HCT116 (cell line): Measurements from ENCODE around the gene CCL1.

Source experiments
- CEBPB ChIP-seq: IDR thresholded peaks from 2 replicates; pipeline ENCODE4 v1.6.1; 2012; ENCODE audit warnings: low read depth
- EZH2 ChIP-seq: fragments of 200-600 bp; sonication (generic); IDR thresholded peaks from 2 replicates; pipeline ENCODE4 v1.6.1; 2017; ENCODE audit warnings: antibody characterized with exemption, mixed run types
- EZH2phosphoT487 ChIP-seq: fragments of 200-600 bp; IDR thresholded peaks from 2 replicates; pipeline ENCODE4 v1.6.1; 2018; ENCODE audit warnings: antibody characterized with exemption, borderline replicate concordance
- MAX ChIP-seq: IDR thresholded peaks from 2 replicates; pipeline ENCODE4 v1.6.1; 2012
- POLR2A ChIP-seq: IDR thresholded peaks from 2 replicates; pipeline ENCODE4 v1.7.0; 2011; ENCODE audit warnings: borderline replicate concordance; ENCODE audit not compliant: insufficient read depth, insufficient read length; ENCODE audit errors: extremely low read depth
- POLR2AphosphoS5 ChIP-seq: IDR thresholded peaks from 2 replicates; pipeline ENCODE4 v1.6.1; 2011; ENCODE audit warnings: mild to moderate bottlenecking, low read depth, low read length, moderate library complexity
- RAD21 ChIP-seq: IDR thresholded peaks from 2 replicates; pipeline ENCODE4 v1.6.1; 2012; ENCODE audit warnings: low read depth, mild to moderate bottlenecking
- SIN3A ChIP-seq: IDR thresholded peaks from 2 replicates; pipeline ENCODE4 v1.6.1; 2012; ENCODE audit warnings: low read depth
- TCF7L2 ChIP-seq: IDR thresholded peaks from 2 replicates; pipeline ENCODE4 v1.7.0; 2011; ENCODE audit warnings: borderline replicate concordance, inconsistent platforms; ENCODE audit not compliant: insufficient read depth, insufficient read length; ENCODE audit errors: extremely low read depth
- YY1 ChIP-seq: IDR thresholded peaks from 2 replicates; pipeline ENCODE4 v1.6.1; 2011; ENCODE audit warnings: low read length, low read depth, moderate library complexity, mild to moderate bottlenecking; ENCODE audit not compliant: insufficient replicate concordance; ENCODE audit errors: extremely low read depth
- ZFX ChIP-seq: fragments of 450-650 bp; IDR thresholded peaks from 2 replicates; pipeline ENCODE4 v1.6.1; 2017
- TF ChIP-seq, protein P1 (sequence below), 3 experiments: fragments of 200-600 bp in 1 of 3; sonication (generic) in 1 of 3; IDR thresholded peaks in 2 of 3; conservative IDR thresholded peaks in 1 of 3; 2 replicates each; pipeline ENCODE4 v1.5.1; 2012 to 2017; ENCODE audit warnings: low read depth in 2 of 3, low read length in 2 of 3, antibody characterized with exemption in 1 of 3, borderline replicate concordance in 1 of 3, control low read depth in 1 of 3, mild to moderate bottlenecking in 1 of 3, mixed read lengths in 1 of 3, mixed run types in 1 of 3, moderate library complexity in 1 of 3; ENCODE audit not compliant: insufficient read depth in 1 of 3
- TF ChIP-seq, protein P2 (sequence below): IDR thresholded peaks from 2 replicates; pipeline ENCODE4 v1.6.1; 2011; ENCODE audit warnings: mild to moderate bottlenecking, low read length, moderate library complexity; ENCODE audit not compliant: insufficient replicate concordance; ENCODE audit errors: extremely low read depth

DNA sequence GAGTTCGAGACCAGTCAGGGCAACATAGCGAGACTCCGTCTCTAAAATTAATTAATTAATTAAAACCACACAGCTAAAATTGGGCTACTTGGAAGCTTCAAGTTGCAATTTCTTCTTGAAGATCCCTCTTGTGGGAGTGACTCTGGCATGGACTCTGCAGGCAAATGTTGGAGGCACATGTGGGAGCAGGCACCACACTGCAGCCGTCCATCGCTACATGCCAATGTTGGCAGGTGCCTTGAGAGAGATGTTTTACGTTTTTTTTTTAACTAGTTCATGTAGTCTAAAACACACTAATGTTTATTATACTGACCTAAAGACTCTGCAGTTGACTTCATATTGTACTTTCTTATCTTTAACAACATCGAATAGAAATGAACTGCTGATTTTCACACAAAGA, 51.7 kb downstream of the CCL1 start:
- TF ChIP-seq RAD21 (no peak), POLR2A (no peak), CEBPB (no peak), POLR2AphosphoS5 (no peak), EZH2 (no peak), YY1 (no peak), EZH2phosphoT487 (no peak), ZFX (no peak), TCF7L2 (no peak), MAX (no peak), SIN3A (no peak)
- TF ChIP-seq, protein P1, sequence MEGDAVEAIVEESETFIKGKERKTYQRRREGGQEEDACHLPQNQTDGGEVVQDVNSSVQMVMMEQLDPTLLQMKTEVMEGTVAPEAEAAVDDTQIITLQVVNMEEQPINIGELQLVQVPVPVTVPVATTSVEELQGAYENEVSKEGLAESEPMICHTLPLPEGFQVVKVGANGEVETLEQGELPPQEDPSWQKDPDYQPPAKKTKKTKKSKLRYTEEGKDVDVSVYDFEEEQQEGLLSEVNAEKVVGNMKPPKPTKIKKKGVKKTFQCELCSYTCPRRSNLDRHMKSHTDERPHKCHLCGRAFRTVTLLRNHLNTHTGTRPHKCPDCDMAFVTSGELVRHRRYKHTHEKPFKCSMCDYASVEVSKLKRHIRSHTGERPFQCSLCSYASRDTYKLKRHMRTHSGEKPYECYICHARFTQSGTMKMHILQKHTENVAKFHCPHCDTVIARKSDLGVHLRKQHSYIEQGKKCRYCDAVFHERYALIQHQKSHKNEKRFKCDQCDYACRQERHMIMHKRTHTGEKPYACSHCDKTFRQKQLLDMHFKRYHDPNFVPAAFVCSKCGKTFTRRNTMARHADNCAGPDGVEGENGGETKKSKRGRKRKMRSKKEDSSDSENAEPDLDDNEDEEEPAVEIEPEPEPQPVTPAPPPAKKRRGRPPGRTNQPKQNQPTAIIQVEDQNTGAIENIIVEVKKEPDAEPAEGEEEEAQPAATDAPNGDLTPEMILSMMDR (IDR thresholded peaks at IDR 0.05 in 2 of 3, conservative IDR thresholded peaks at IDR 0.05 in 1 of 3; ENCODE audit: borderline replicate concordance in 1 of 3, insufficient read depth in 1 of 3, low read depth in 2 of 3, low read length in 2 of 3) = no peak
- TF ChIP-seq, protein P2, sequence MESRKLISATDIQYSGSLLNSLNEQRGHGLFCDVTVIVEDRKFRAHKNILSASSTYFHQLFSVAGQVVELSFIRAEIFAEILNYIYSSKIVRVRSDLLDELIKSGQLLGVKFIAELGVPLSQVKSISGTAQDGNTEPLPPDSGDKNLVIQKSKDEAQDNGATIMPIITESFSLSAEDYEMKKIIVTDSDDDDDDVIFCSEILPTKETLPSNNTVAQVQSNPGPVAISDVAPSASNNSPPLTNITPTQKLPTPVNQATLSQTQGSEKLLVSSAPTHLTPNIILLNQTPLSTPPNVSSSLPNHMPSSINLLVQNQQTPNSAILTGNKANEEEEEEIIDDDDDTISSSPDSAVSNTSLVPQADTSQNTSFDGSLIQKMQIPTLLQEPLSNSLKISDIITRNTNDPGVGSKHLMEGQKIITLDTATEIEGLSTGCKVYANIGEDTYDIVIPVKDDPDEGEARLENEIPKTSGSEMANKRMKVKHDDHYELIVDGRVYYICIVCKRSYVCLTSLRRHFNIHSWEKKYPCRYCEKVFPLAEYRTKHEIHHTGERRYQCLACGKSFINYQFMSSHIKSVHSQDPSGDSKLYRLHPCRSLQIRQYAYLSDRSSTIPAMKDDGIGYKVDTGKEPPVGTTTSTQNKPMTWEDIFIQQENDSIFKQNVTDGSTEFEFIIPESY = no peak
